DOHH2 (cell line): ENCODE measurements around the gene LMOD3.

ENCODE experiments used
- H3F3A ChIP-seq: fragments of 200-600 bp; sonication (generic), shearing (Covaris generic); 2 replicates; pipeline ENCODE4 v1.6.0; 2016; ENCODE audit warnings: antibody characterized with exemption, mild to moderate bottlenecking; ENCODE audit not compliant: control insufficient read depth, insufficient read depth
- H3K27ac ChIP-seq: fragments of 200-600 bp; sonication (generic); 2 replicates; pipeline ENCODE4 v1.5.1; 2014; ENCODE audit warnings: low read depth, mild to moderate bottlenecking, low read length, moderate library complexity
- H3K27me3 ChIP-seq: fragments of 200-600 bp; sonication (generic); 2 replicates; pipeline ENCODE4 v1.6.1; 2014; ENCODE audit warnings: mild to moderate bottlenecking, low read length, mixed read lengths; ENCODE audit not compliant: control insufficient read depth
- H3K36me3 ChIP-seq: fragments of 200-600 bp; sonication (generic); 2 replicates; pipeline ENCODE4 v1.6.1; 2014; ENCODE audit warnings: mild to moderate bottlenecking, low read length, moderate library complexity, mixed read lengths; ENCODE audit not compliant: control insufficient read depth
- H3K4me1 ChIP-seq: fragments of 200-600 bp; sonication (generic); 2 replicates; pipeline ENCODE4 v1.6.1; 2014; ENCODE audit warnings: mild to moderate bottlenecking, low read length, mixed read lengths; ENCODE audit not compliant: control insufficient read depth
- H3K4me2 ChIP-seq: fragments of 200-600 bp; sonication (generic); 2 replicates; pipeline ENCODE4 v1.6.0; 2014; ENCODE audit warnings: mild to moderate bottlenecking, low read length, moderate library complexity
- H3K4me3 ChIP-seq: fragments of 200-600 bp; sonication (generic); 2 replicates; pipeline ENCODE4 v1.5.1; 2014; ENCODE audit warnings: mild to moderate bottlenecking, low read length, mixed read lengths
- H3K79me2 ChIP-seq: fragments of 200-600 bp; sonication (generic); 2 replicates; pipeline ENCODE4 v1.6.1; 2014; ENCODE audit warnings: mild to moderate bottlenecking, low read length, mixed read lengths; ENCODE audit not compliant: control insufficient read depth
- H3K9me2 ChIP-seq: fragments of 200-600 bp; sonication (generic); replicated peaks from 2 replicates; pipeline ENCODE4 v1.6.1; 2014; ENCODE audit warnings: mild to moderate bottlenecking, low read length, mixed read lengths; ENCODE audit not compliant: control insufficient read depth
- H3K9me3 ChIP-seq: fragments of 200-600 bp; sonication (generic); 2 replicates; pipeline ENCODE4 v1.6.1; 2014; ENCODE audit warnings: antibody characterized with exemption, low read length, mixed read lengths; ENCODE audit not compliant: control insufficient read depth, insufficient read depth
- H4K20me1 ChIP-seq: fragments of 200-600 bp; sonication (generic); 2 replicates; pipeline ENCODE4 v1.6.0; 2014; ENCODE audit warnings: low read depth, mild to moderate bottlenecking, antibody characterized with exemption, low read length, moderate library complexity; ENCODE audit not compliant: control insufficient read depth, insufficient read depth
- EZH2phosphoT487 ChIP-seq: fragments of 200-600 bp; sonication (generic); IDR thresholded peaks from 2 replicates; pipeline ENCODE4 v1.6.1; 2017; ENCODE audit warnings: borderline replicate concordance, mild to moderate bottlenecking, antibody characterized with exemption, low read length, moderate library complexity, mixed read lengths
- TF ChIP-seq, protein P1 (sequence below): fragments of 200-600 bp; sonication (generic); IDR thresholded peaks from one replicate; pipeline ENCODE4 v1.5.1; 2014; ENCODE audit warnings: antibody characterized with exemption, mild to moderate bottlenecking, low read depth, low read length; ENCODE audit not compliant: poor library complexity, severe bottlenecking

Gene LMOD3

DNA sequence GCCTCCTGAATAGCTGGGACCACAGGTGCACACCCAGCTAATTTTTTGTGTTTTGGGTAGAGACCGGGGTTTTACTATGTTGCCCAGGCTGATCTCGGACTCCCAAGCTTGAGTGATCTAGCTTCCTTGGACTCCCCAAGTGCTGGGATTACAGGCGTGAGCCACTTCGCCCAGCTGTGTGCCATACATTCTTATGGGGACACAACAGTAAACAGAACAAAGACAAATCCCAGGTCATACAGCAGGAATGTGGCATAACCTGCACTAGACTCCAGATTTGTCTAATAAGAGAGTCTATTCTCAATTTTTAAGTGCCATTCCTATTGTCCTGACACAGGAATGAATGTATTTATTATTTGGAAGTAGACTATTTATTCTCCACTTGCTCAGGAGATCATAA lies 20.0 kb downstream of the LMOD3 start:
- Histone ChIP-seq H3K4me3 (no peak overlapping the region), H3K36me3 (peaks cover 19% of the 10 kb centered on the region), H3F3A (no peaks in the 10 kb centered on the region), H3K27me3 (no peaks in the 10 kb centered on the region), H3K4me2 (no peak overlapping the region), H3K27ac (no peak overlapping the region), H3K4me1 (no peaks in the 10 kb centered on the region), H3K9me2 (no peaks in the 10 kb centered on the region), H3K9me3 (no peaks in the 10 kb centered on the region), H4K20me1 (no peaks in the 10 kb centered on the region), H3K79me2 (no peaks in the 10 kb centered on the region)
- TF ChIP-seq, protein P1, sequence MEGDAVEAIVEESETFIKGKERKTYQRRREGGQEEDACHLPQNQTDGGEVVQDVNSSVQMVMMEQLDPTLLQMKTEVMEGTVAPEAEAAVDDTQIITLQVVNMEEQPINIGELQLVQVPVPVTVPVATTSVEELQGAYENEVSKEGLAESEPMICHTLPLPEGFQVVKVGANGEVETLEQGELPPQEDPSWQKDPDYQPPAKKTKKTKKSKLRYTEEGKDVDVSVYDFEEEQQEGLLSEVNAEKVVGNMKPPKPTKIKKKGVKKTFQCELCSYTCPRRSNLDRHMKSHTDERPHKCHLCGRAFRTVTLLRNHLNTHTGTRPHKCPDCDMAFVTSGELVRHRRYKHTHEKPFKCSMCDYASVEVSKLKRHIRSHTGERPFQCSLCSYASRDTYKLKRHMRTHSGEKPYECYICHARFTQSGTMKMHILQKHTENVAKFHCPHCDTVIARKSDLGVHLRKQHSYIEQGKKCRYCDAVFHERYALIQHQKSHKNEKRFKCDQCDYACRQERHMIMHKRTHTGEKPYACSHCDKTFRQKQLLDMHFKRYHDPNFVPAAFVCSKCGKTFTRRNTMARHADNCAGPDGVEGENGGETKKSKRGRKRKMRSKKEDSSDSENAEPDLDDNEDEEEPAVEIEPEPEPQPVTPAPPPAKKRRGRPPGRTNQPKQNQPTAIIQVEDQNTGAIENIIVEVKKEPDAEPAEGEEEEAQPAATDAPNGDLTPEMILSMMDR = no peak
- TF ChIP-seq EZH2phosphoT487 = no peak

DNA sequence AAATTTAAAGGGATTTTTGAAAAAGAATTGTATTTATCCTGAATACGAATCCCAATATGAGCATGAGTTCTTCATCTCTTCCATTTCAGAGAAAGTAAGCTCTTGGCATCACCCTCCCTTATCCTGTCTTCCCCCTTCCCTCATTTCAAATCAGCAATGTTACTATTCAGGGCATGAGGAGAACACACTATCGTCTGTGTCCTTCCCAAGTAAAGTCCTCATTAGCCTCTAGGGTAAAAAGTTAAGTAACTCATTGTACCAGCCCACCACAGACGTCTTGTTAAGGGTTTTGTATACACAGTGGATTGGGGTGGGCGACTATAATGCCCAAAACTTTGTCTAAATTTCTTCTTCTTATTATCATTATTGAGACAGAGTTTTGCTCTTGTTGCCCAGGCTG lies 22.8 kb downstream of the LMOD3 start:
- Histone ChIP-seq H3K36me3 (peaks cover 18% of the 10 kb centered on the region), H3K4me2 (no peak overlapping the region), H3K79me2 (no peaks in the 10 kb centered on the region), H3K27ac (no peak overlapping the region), H3K9me3 (no peaks in the 10 kb centered on the region), H3K9me2 (no peaks in the 10 kb centered on the region), H3F3A (no peaks in the 10 kb centered on the region), H4K20me1 (no peaks in the 10 kb centered on the region), H3K4me1 (peaks cover 3% of the 10 kb centered on the region), H3K4me3 (no peak overlapping the region), H3K27me3 (no peaks in the 10 kb centered on the region)
- TF ChIP-seq EZH2phosphoT487 = no peak
- TF ChIP-seq, protein P1 = no peak

DNA sequence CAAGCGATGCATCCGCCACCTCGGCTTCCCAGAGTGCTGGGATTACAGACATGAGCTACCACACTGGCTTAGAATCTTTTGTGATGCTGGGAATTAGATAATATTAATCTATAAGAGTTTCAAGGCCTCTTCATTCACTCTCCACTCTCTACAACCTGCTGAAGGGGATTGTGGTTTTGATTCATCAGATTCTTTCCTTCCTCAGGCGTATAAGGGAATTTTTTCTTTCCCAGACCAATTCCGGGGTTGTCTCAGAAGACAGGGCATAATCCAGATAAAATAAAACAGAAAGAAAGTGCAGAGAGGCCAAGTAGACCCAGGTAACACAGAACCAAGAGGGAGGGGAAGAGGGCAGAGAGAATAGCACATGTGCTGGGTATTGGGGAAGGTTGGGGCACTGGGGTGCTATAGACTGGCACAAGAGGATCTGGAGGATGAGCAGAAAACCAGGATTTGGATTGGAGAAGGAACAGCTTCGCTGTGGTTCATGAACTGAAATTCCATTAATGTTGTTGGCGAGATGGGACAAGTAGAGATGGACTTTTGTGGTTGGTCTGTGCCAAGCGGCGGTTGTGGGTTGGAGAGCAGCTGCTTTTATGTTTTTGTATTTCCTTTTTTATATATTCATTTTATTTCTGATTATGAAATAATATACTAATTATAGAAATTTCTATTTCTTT lies 24.8 kb downstream of the LMOD3 start:
- no peak overlapping the region for H3K27ac ChIP-seq
- H3K4me2 ChIP-seq = no peak overlapping the region
- no peak overlapping the region for H3K4me3 ChIP-seq
- H3K36me3 ChIP-seq = peaks cover 9% of the 10 kb centered on the region; the same call in 1 of the 2 replicates
- peaks cover 15% of the 10 kb centered on the region for H3K4me1 ChIP-seq
- no peaks in the 10 kb centered on the region for H3F3A ChIP-seq
- no peaks in the 10 kb centered on the region for H4K20me1 ChIP-seq
- H3K9me3 ChIP-seq = no peaks in the 10 kb centered on the region
- no peak for TF ChIP-seq EZH2phosphoT487
- TF ChIP-seq, protein P1 = no peak
- H3K79me2 ChIP-seq = no peaks in the 10 kb centered on the region
- no peaks in the 10 kb centered on the region for H3K27me3 ChIP-seq
- no peaks in the 10 kb centered on the region for H3K9me2 ChIP-seq
